Measurements from ENCODE around the gene FMNL3.

FMNL3 gene

DNA sequence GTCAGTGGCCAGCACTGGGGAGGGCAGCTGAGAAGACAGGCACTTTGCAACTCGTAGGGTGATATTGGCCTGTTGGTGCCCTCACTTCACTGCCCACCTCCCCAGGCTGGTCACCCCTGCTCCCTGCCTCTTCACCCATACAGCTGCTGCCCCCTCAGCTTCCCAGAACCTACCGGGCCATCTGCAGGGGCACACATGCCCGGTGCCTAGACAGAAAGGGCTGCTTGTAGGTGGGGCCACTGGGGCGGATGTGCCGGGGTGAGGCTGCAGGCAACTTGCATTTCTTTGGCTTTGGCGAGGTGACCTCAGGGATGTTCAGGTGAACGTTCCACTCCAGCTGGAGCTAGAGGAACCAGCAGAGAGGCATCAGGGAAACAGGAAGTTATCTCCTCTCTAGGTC lies 118.9 kb downstream of the FMNL3 start:
- no peak for DNase-seq

DNA sequence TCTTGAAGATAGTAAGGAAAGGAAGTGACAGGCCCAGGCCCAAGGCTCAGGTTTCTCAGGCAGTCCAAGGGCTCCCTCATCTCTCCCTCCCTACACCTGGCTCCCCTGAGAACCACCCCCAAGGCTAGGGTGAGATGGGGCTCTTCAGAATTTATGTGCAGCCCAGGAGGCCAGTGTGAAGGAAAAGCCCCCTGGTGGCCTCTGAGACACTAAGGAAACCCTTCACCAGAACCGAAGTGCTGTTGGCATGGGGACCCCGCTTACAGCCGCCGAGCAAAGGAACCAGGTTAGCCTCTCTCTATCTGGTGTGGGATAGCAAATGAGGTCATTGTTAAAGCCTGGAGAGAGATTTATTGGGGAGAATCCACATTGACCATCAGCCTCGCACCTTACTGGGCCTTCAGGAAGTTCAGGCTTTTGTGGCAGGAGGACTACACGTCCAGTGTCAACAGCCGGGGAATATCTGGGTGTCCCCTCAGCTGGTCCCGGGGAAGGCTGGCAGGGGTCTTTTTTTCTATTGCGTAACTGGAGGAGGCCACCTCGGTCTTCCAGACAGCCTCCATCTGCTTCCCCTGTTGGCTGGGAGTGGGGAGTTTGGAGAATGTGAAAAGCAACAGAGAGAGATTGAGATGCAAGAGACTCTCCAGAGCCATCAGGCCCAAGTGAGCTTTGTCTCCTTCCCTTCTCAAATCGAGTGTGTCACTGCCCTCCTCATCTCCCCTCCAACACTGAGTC lies 119.9 kb downstream of the FMNL3 start:
- DNase-seq, result no peak
